ENCODE results near the gene RBM34.
"Not testable (repeated sequence)": the region's sequence is repeated elsewhere in the genome, so short reads cannot be mapped to it uniquely, and the experiment has no call there.

The RBM34 gene

GRCh38 chr1:235090406-235091069 is 70.5 kb downstream of the RBM34 start:
- no peaks in the 10 kb centered on the region for H3K27me3 ChIP-seq (replicated peaks)
- no peak overlapping the region for H3K27ac ChIP-seq
- no peak overlapping the region for H3K4me3 ChIP-seq (ENCODE audit: low read depth, low read length)
- no peaks in the 10 kb centered on the region for H3K36me3 ChIP-seq (replicated peaks)
- peak; percentile 33 for TF ChIP-seq CTCF (IDR thresholded peaks at IDR 0.05; ENCODE audit: low read depth, low read length, missing control alignments)
- DNase-seq = no peak
- in situ Hi-C loops (cut with HindIII; ENCODE audit: low pct_ligation_motif_present, low sequenced_read_pairs) = loop anchor here (25.0 kb wide), 2 partner anchors 503 to 603 kb away; partner anchors contain the start of gene TARBP1

GRCh38 chr1:235088907-235089306 is 72.1 kb downstream of the RBM34 start:
- DNase-seq = no peak
- no peak for TF ChIP-seq CTCF (IDR thresholded peaks at IDR 0.05; ENCODE audit: low read depth, low read length, missing control alignments)
- in situ Hi-C loops (cut with HindIII; ENCODE audit: low pct_ligation_motif_present, low sequenced_read_pairs) = loop anchor here (25.0 kb wide), 2 partner anchors 502 to 602 kb away; partner anchors contain the start of gene TARBP1
- Histone ChIP-seq H3K4me3 (ENCODE audit: low read depth, low read length) (no peak overlapping the region), H3K36me3 (replicated peaks) (no peaks in the 10 kb centered on the region), H3K27ac (no peak overlapping the region), H3K27me3 (replicated peaks) (no peaks in the 10 kb centered on the region)

GRCh38 chr1:235088430-235088829 is 72.6 kb downstream of the RBM34 start:
- no peak for TF ChIP-seq CTCF (IDR thresholded peaks at IDR 0.05; ENCODE audit: low read depth, low read length, missing control alignments)
- no peak overlapping the region for H3K27ac ChIP-seq
- in situ Hi-C loops (cut with HindIII; ENCODE audit: low pct_ligation_motif_present, low sequenced_read_pairs) = loop anchor here (25.0 kb wide), 2 partner anchors 501 to 601 kb away; partner anchors contain the start of gene TARBP1

GRCh38 chr1:235087906-235088305 is 73.1 kb downstream of the RBM34 start:
- no peak for DNase-seq
- no peaks in the 10 kb centered on the region for H3K27me3 ChIP-seq (replicated peaks)
- TF ChIP-seq CTCF (IDR thresholded peaks at IDR 0.05; ENCODE audit: low read depth, low read length, missing control alignments) = no peak
- no peaks in the 10 kb centered on the region for H3K36me3 ChIP-seq (replicated peaks)
- in situ Hi-C loops (cut with HindIII; ENCODE audit: low pct_ligation_motif_present, low sequenced_read_pairs) = loop anchor here (25.0 kb wide), 2 partner anchors 501 to 601 kb away; partner anchors contain the start of gene TARBP1
- no peak overlapping the region for H3K27ac ChIP-seq
- H3K4me3 ChIP-seq (ENCODE audit: low read depth, low read length) = no peak overlapping the region

More at GRCh38 chr1:235088430-235088829, 72.6 kb downstream of the RBM34 start:
- Histone ChIP-seq H3K27me3 (replicated peaks) (no peaks in the 10 kb centered on the region), H3K36me3 (replicated peaks) (no peaks in the 10 kb centered on the region), H3K4me3 (ENCODE audit: low read depth, low read length) (no peak overlapping the region)
- DNase-seq = no peak

- not testable (repeated sequence) for H3K27ac ChIP-seq; H3K36me3 ChIP-seq (replicated peaks); DNase-seq; H3K27me3 ChIP-seq (replicated peaks); H3K4me3 ChIP-seq (ENCODE audit: low read depth, low read length)
- in situ Hi-C loops (cut with HindIII; ENCODE audit: low pct_ligation_motif_present, low sequenced_read_pairs) = loop anchor here (25.0 kb wide), 2 partner anchors 498 to 598 kb away; partner anchors contain the start of gene TARBP1
Observed at GRCh38 chr1:235085411-235086117, 75.5 kb downstream of the RBM34 start.
